HL-60/S4 (cell line): ENCODE data around the gene ITLN1.
"Not testable (repeated sequence)": the region's sequence is repeated elsewhere in the genome, so short reads cannot be mapped to it uniquely, and the experiment has no call there.

Experiments
- in situ Hi-C: fragments of 300-500 bp; cut with MboI; formaldehyde crosslinking; loops from 2 replicates; pipeline ENCODE4 v1.14.3; 2022; ENCODE audit warnings: low sequenced_read_pairs

ITLN1 gene

DNA sequence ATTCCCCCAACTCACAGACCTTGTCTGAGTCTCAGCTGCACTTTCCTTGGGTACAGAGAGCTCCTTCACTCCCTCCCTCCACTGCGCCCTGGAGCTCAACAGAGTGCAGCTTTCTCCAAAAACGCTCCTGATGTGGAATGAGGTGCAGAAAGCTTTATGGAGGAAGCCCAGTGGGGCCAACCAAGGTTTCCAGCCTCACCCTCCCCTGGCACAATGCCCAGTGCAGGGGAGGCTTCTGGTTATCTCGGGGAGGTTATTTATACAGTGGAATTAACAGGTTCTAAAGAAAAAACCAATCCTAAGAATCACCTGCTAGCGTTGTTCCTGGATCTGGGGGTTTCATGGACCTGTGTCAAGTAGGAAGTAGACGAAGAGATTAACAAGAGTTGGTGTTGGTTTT, at the start of gene ITLN1:
TSS of gene ITLN1 (minus strand) at position 139 of the 400 bp plus-strand sequence. CDS start 303 bp downstream, outside the sequence.
- in situ Hi-C loops, result no loop called here

GRCh38 chr1:160933305-160933704, 48.3 kb upstream of the ITLN1 start:
- in situ Hi-C loops, result not testable (repeated sequence)

DNA sequence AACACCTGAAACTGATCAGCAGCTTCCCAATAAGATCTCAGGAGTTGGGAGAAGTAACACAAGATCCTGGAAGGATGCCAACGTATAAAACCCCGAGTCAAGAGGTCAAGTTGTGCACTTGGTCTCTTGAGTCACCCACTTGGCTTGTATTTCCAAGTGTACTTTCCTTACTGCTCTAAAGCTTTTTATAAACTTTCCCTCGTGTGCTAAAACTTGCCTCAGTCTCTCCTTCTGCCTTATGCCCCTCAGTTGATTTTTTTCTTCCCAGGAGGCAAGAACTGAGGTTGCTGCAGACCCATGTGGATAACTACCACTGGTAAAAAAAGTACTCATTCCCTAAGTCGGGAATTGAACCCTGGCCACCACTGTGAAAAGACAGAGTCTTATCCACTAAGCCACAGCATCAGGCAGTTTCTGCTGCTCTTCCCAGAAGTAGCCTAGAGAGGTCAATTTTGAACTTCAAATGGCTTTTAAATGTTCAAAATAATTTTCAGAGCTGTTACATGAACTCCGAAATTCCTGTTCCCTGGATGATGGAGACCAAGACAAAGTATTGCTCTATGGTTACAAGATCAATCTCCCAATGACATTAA, 40.8 kb upstream of the ITLN1 start:
- in situ Hi-C loops, result no loop called here

DNA sequence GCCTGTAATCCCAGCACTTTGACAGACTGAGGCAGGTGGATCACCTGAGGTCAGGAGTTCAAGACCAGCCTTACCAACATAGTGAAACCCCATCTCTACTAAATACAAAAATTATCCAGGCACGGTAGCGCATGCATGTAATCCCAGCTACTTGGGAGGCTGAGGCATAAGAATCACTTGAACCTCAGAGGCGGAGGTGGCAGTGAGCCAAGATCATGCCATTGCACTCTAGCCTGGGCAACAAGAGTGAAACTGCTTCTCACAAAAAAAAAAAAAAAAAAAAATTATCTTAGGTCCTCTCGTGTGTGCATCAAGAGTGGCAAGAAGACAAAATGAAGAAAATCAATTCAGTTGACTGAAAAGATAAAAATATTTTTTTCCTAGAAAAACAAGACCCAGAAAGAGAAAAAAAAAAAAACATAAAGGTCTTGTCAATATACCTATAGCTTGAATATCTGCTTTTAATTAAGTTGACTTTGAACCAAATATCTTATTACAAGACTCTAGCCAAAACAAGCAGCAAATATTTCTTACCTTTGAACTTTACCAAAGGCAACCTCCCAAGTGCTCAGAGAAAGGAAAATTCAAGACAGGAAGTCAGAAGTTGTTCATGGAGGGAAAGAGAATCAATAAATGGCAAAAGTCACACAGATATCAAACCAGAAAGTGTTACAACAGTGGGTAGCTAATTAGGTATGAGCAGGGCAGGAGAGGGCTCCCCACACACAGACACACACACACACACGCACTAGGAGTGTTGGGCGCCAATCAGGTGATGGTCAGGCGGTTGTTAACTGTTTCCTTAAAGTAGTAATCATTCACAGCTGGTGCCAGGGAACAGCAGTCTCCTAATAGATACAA, 40.0 kb upstream of the ITLN1 start:
- in situ Hi-C loops, result no loop called here

DNA sequence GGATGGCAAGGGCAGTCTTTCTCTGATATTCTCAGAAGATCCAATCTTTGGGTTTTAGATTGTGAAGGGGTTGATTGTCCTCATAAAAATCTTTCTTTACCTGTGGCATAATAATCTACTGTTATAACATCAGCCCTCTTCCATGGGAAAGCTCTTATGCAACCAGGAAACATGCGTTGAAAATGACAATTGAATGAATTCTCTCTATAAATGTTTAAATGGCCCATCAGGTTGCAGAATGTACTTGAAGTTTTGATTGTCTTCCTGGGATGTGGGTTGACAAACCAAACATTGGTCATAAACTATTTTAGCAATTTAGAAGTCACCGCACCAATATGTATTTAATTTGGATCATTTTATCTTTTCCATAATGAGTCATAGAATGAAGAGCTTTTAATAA, 31.7 kb upstream of the ITLN1 start:
- in situ Hi-C loops, result no loop called here

DNA sequence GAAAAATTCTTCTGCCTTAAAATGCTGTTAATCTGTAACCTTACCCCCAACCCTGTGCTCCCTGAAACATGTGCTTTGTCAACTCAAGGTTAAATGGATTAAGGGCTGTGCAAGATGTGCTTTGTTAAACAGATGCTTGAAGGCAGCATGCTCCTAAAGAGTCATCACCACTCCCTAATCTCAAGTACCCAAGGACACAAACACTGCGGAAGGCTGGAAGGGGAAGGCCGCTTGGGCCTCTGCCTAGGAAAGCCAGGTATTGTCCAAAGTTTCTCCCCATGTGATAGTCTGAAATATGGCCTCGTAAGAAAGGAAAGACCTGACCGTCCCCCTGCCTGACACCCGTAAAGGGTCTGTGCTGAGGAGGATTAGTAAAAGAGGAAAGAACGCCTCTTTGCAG, 28.2 kb upstream of the ITLN1 start:
- in situ Hi-C loops, result not testable (repeated sequence)

- in situ Hi-C loops, result no loop called here
These were observed 26.9 kb upstream of the ITLN1 start for GRCh38 chr1:160911925-160912324.

DNA sequence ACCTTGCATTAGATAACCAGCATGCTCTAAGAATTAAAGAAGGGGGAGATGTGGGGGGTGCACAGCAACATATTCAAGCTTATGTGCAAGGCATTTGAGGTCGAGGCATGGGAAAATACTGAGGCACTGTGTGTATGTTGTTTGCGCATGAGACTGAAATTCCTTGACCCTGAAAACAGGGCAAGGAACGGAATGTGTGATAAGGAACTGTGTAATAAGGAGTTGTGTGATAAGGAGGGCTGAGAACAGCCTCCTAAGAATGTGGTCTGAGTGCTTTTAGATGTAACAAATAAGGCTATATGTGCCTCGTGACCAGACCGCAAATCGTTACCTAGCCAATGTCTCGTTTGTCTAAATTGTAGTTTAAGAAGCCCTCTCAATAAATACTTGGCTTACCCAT, 26.5 kb upstream of the ITLN1 start:
- in situ Hi-C loops, result no loop called here

DNA sequence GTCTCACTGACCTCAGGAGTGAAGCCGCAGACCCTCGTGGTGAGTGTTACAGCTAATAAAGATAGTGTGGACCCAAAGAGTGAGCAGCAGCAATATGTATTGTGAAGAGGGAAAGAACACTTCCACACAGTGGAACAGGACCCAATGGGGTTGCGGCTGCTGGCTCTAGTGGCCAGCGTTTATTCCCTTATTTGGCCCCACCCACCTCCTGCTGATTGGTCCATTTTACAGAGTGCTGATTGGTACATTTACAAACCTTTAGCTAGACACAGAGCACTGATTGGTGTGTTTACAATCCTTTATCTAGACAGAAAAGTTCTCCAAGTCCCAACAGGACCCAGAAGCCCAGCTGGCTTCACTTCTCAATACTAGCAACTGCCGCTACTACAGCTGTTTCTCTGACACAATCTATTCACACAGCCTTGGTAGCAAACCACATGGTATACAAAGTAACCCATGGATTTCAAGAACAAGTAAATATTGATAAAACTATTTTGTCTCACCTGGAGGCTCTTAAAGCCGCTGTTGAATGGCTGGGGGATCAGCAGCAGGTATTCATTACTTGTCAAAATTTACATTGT, 25.3 kb upstream of the ITLN1 start:
- in situ Hi-C loops, result no loop called here

GRCh38 chr1:160907976-160908375, 23.0 kb upstream of the ITLN1 start:
- in situ Hi-C loops, result no loop called here

- in situ Hi-C loops, result no loop called here
These were observed 20.6 kb upstream of the ITLN1 start for GRCh38 chr1:160905617-160905989.

GRCh38 chr1:160904783-160905616, 20.0 kb upstream of the ITLN1 start:
- in situ Hi-C loops, result no loop called here

GRCh38 chr1:160902251-160902650, 17.3 kb upstream of the ITLN1 start:
- in situ Hi-C loops, result not testable (repeated sequence)

DNA sequence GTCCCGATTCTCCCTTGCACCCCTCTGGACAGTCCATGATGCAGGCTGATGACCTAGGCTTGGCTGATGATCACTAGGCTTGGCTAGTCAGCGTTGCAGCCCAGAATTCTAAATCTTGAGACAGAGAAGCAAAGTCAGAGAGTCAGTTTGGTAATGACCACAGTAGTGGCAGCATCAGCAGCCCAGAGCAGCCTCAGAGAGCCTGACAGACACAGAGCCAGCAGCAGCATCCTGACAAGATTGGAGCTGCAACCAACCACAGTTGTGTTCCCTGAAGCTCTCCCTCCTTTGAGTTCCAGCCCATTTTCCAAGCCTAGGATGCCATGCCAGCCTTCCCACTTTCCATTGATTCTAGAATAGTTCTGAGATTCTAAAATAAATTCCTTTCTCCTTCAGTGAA, 16.8 kb upstream of the ITLN1 start:
- in situ Hi-C loops, result no loop called here

- in situ Hi-C loops, result not testable (repeated sequence)
These were observed 15.7 kb upstream of the ITLN1 start for GRCh38 chr1:160900683-160901082.

DNA sequence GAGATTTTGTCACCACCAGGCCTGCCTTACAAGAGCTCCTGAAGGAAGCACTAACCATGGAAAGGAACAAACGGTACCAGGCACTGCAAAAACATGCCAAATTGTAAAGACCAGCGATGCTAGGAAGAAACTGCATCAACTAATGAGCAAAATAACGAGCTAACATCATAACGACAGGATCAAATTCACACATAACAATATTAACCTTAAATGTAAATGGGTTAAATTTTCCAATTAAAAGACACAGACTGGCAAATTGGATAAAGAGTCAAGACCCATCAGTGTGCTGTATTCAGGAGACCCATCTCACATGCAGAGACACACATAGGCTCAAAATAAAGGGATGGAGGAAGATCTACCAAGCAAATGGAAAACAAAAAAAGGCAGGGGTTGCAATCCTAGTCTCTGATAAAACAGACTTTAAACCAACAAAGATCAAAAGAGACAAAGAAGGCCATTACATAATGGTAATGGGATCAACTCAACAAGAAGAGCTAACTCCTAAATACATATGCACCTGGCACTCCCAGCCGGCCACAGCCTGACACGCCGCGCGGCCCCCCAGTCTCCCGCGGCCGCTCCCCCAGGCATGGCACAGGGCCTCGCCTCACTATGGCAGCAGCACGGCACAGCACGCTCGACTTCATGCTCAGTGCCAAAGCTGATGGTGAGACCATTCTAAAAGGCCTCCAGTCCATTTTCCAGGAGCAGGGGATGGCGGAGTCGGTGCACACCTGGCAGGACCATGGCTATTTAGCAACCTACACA, 9.6 kb upstream of the ITLN1 start:
- in situ Hi-C loops, result not testable (repeated sequence)

DNA sequence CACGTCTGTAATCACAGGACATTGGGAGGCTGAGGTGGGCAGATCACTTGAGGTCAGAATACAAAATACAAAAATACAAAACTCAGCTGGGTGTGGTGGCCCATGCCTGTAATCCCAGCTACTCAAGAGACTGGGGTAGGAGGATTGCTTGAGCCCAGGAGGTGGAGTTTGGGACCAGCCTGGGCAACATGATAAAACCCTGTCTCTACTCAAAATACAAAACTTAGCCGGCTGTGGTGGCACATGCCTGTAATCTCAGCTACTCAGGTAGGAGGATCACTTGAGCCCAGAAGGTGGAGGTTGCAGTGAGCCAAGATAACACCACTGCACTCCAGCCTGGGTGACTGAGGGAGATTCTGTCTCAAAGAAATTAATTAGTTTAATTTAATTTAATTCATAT, 6.5 kb upstream of the ITLN1 start:
- in situ Hi-C loops, result no loop called here

- in situ Hi-C loops, result no loop called here
These were observed 3.9 kb upstream of the ITLN1 start for GRCh38 chr1:160888926-160889325.

- in situ Hi-C loops, result no loop called here
These were observed 2.1 kb upstream of the ITLN1 start for GRCh38 chr1:160887071-160887470.

GRCh38 chr1:160884579-160884978, 401 bp downstream of the ITLN1 start:
- in situ Hi-C loops, result no loop called here
